ENCODE measurements around the gene PAPLN. TPM values are rescaled to one million over a fixed set of nuclear protein-coding genes. Genes with fewer than 3 reads are reported as not detected.
A peak's percentile ranks its signal among the peaks of the same experiment; 100 is the strongest.

The PAPLN gene
- total and polyA plus RNA-seq, 2 of the 8 experiments (the other 6 are each of a cell fraction or from before 2014, with no cell fraction given): 14.8 to 25.6 TPM

DNA sequence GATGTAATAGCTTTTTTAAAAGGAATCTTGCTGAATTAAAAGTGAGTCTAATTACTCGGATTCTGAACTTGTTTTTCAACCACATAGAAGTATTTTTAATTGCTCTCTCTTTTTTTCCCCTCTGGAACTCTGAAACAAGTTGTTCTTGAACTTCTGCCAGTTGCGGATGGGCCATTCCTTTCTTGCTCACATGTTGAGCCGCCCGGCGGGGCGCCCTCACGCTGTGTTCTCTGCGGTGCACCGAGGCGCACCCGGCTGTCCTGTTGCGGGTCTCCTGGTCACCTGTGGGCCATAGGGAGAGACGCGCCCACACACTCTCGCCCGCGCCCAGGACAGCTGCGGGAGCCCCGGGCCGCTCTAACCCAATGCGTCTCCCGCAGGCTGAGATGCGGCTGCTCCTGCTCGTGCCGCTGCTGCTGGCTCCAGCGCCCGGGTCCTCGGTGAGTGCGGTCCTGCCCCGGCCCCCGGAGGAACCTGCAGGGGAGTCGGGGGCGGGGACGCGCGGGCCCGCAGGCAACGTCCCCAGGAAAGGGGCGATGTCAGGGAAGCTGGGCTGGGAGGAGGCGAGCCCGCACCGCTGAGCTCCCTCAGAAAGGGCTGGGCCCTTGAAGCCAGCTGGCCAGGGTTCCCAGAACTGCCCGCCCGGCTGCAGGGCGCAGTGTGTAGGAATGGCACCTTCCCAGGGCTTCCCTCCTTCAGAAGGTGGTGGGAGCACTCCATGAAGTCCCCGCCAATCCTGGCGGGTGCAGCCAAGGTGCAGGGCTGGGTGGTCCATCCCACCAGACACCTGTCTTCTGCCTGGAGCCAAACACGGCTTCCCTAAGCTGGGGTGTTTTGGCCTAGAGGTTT lies 2.3 kb downstream of the PAPLN start:
- Histone ChIP-seq H2AK5ac (ENCODE audit: low read depth, low read length) (no peak overlapping the region), H3K23me2 (ENCODE audit: low read depth, low read length) (peaks cover 22% of the 10 kb centered on the region), H3K18ac (ENCODE audit: extremely low read depth, low read length) (no peak overlapping the region), H3K36me3 (ENCODE audit: control insufficient read depth in 2 of 4, insufficient read depth in 4 of 4, low read length in 3 of 4) (0 out of 8 replicates have a peak, but pooled peaks cover 0 to 3% (median 0%) of the 10 kb centered on the region in 4 experiments), H3K27me3 (replicated peaks in 1 of 4; ENCODE audit: control insufficient read depth in 3 of 4, extremely low read depth in 1 of 4, insufficient read depth in 3 of 4, low read length in 3 of 4) (peaks cover 6 to 29% (median 20%) of the 10 kb centered on the region in 4 experiments), H4K91ac (replicated peaks; ENCODE audit: insufficient read length, low read length) (no peak overlapping the region), H2BK20ac (ENCODE audit: low read length) (peak overlapping the region; percentile 80; the same call in 1 of the 2 replicates), H3K9ac (replicated peaks in 1 of 4; ENCODE audit: extremely low read depth in 1 of 4, low read depth in 3 of 4, low read length in 3 of 4) (no peak overlapping the region), H3K56ac (replicated peaks; ENCODE audit: insufficient read length, low read depth, low read length) (no peak overlapping the region), H3K9me3 (ENCODE audit: insufficient read depth in 2 of 2, low read depth in 1 of 2, low read length in 1 of 2) (no peaks in the 10 kb centered on the region), H2BK15ac (ENCODE audit: low read length) (0 out of 2 replicates have a peak overlapping the region, but pooled peaks have one; percentile 81), H3K4me3 (ENCODE audit: extremely low read depth in 1 of 4, insufficient read depth in 2 of 4, low read depth in 3 of 4, low read length in 4 of 4) (peak overlapping the region; percentile 11 to 62 (median 32)), H3K4me2 (ENCODE audit: insufficient read depth in 1 of 2, low read depth in 2 of 2, low read length in 2 of 2) (peak overlapping the region; percentile 89 to 96), H2BK120ac (replicated peaks; ENCODE audit: low read depth, low read length) (no peak overlapping the region), H4K5ac (ENCODE audit: insufficient read length, low read depth, low read length) (no peak overlapping the region), H3K79me1 (ENCODE audit: low read depth, low read length) (peaks cover 5% of the 10 kb centered on the region), H2AFZ (ENCODE audit: low read length) (no peak overlapping the region), H3K4ac (replicated peaks; ENCODE audit: insufficient read length, low read depth, low read length) (no peak overlapping the region), H3K23ac (ENCODE audit: insufficient read length) (no peak overlapping the region), H3K27ac (ENCODE audit: low read depth, low read length) (no peak overlapping the region), H4K8ac (ENCODE audit: extremely low read depth, insufficient read depth, low read length) (0 out of 2 replicates have a peak overlapping the region, but pooled peaks have one; percentile 57), H3K14ac (ENCODE audit: insufficient read length) (no peak overlapping the region), H2BK5ac (ENCODE audit: low read depth, low read length) (no peak overlapping the region), H2BK12ac (ENCODE audit: low read depth, low read length) (no peak overlapping the region), H4K20me1 (replicated peaks in 1 of 2; ENCODE audit: control insufficient read depth in 1 of 2, insufficient read depth in 2 of 2, low read length in 2 of 2) (peaks cover 3 to 4% of the 10 kb centered on the region in 2 experiments), H3K4me1 (replicated peaks in 1 of 4; ENCODE audit: control insufficient read depth in 3 of 4, insufficient read depth in 4 of 4, low read length in 3 of 4) (peaks cover 3 to 45% (median 29%) of the 10 kb centered on the region in 4 experiments), H3K79me2 (ENCODE audit: control insufficient read depth in 1 of 2, insufficient read depth in 2 of 2, low read length in 2 of 2) (peaks cover 0 to 17% of the 10 kb centered on the region in 2 experiments; a peak in 2 of 4 replicates)
- CTCF ChIA-PET (ENCODE audit: partially characterized antibody): interaction anchor here (0.5 to 5.8 kb wide), 7 partner anchors 8 to 424 kb away, joined by 3 to 35 read pairs (median 4); no protein-coding TSS in a partner anchor
- 19% methylated on average over 40 of the region's 48 CpGs; no CpG with 5 or more reads in 1 of the 2 experiments for WGBS, 2 experiments (ENCODE audit: extremely low coverage in 1 of 2, insufficient coverage in 1 of 2, insufficient read length in 1 of 2, insufficient replicate concordance in 2 of 2, low coverage in 1 of 2, low lambda C conversion rate in 2 of 2, missing lambda C conversion rate in 1 of 2)
- peak in 1 of 2 experiments; percentile 75 for DNase-seq (ENCODE audit: low read depth in 1 of 2, low spot score in 2 of 2)
- TF ChIP-seq, protein P1, sequence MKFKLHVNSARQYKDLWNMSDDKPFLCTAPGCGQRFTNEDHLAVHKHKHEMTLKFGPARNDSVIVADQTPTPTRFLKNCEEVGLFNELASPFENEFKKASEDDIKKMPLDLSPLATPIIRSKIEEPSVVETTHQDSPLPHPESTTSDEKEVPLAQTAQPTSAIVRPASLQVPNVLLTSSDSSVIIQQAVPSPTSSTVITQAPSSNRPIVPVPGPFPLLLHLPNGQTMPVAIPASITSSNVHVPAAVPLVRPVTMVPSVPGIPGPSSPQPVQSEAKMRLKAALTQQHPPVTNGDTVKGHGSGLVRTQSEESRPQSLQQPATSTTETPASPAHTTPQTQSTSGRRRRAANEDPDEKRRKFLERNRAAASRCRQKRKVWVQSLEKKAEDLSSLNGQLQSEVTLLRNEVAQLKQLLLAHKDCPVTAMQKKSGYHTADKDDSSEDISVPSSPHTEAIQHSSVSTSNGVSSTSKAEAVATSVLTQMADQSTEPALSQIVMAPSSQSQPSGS (IDR thresholded peaks at IDR 0.05; ENCODE audit: low read length): no peak
- TF ChIP-seq CHD2 (IDR thresholded peaks at IDR 0.05; ENCODE audit: low read length) (no peak), GABPA (IDR thresholded peaks at IDR 0.05; ENCODE audit: borderline replicate concordance, insufficient read depth, low read length) (0 out of 2 replicates have a peak, but pooled peaks have one; percentile 15), CTBP2 (IDR thresholded peaks at IDR 0.05; ENCODE audit: borderline replicate concordance, insufficient read depth, insufficient read length, low read length) (peak; percentile 58), RBBP5 (IDR thresholded peaks at IDR 0.05; ENCODE audit: borderline replicate concordance, low read depth, low read length) (peak; percentile 47; the same call in 1 of the 2 replicates), JUN (IDR thresholded peaks at IDR 0.05; ENCODE audit: low read depth, low read length) (no peak), ASH2L (IDR thresholded peaks at IDR 0.05; ENCODE audit: low read length) (peak; percentile 57)
- POLR2A ChIA-PET (ENCODE audit: partially characterized antibody): interaction anchor here (1.1 to 1.3 kb wide), 2 partner anchors 13 to 19 kb away, joined by 3 to 4 read pairs; no protein-coding TSS in a partner anchor
- no peak for FAIRE-seq

All from H1 (cell line).